NCI-H187 (cell line): ENCODE measurements around the gene CITED2.
"Not testable (repeated sequence)": the region's sequence is repeated elsewhere in the genome, so short reads cannot be mapped to it uniquely, and the experiment has no call there.

Source experiments
- DNase-seq, 2 experiments: peaks; one replicate each; lab custom pipeline; 2025; lab: John Stamatoyannopoulos, UW

CITED2 gene

GRCh38 chr6:139374357-139375225 is at the start of gene CITED2:
Gene CITED2, minus strand, starts transcription at chr6:139374648. Its CDS starts 704 bp downstream, at chr6:139373944.
- peak; percentile 82 to 86 for DNase-seq

- no peak for DNase-seq
Observed at GRCh38 chr6:139423037-139423703, 48.7 kb upstream of the CITED2 start.

- no peak for DNase-seq
Observed at GRCh38 chr6:139422105-139423036, 47.9 kb upstream of the CITED2 start.

GRCh38 chr6:139418481-139419132 is 44.2 kb upstream of the CITED2 start:
- DNase-seq = no peak

- no peak for DNase-seq
Observed at GRCh38 chr6:139416146-139416545, 41.7 kb upstream of the CITED2 start.

GRCh38 chr6:139415365-139415764 is 40.9 kb upstream of the CITED2 start:
- DNase-seq = no peak

- not testable (repeated sequence) for DNase-seq
Observed at GRCh38 chr6:139412103-139412502, 37.7 kb upstream of the CITED2 start.

GRCh38 chr6:139409026-139409425 is 34.6 kb upstream of the CITED2 start:
- no peak for DNase-seq

- no peak for DNase-seq
Observed at GRCh38 chr6:139407718-139408222, 33.3 kb upstream of the CITED2 start.

- no peak for DNase-seq
Observed at GRCh38 chr6:139406577-139407343, 32.3 kb upstream of the CITED2 start.

GRCh38 chr6:139402876-139403386 is 28.5 kb upstream of the CITED2 start:
- DNase-seq = no peak

- DNase-seq = no peak
Observed at GRCh38 chr6:139398658-139399057, 24.2 kb upstream of the CITED2 start.

- DNase-seq = no peak
Observed at GRCh38 chr6:139395891-139396301, 21.4 kb upstream of the CITED2 start.

GRCh38 chr6:139395371-139395770 is 20.9 kb upstream of the CITED2 start:
- no peak for DNase-seq

GRCh38 chr6:139394027-139394649 is 19.7 kb upstream of the CITED2 start:
- no peak for DNase-seq

GRCh38 chr6:139392794-139393193 is 18.3 kb upstream of the CITED2 start:
- no peak for DNase-seq

GRCh38 chr6:139391709-139392108 is 17.3 kb upstream of the CITED2 start:
- DNase-seq = no peak

- no peak for DNase-seq
Observed at GRCh38 chr6:139390447-139390846, 16.0 kb upstream of the CITED2 start.

GRCh38 chr6:139388384-139388783 is 13.9 kb upstream of the CITED2 start:
- no peak for DNase-seq

- no peak for DNase-seq
Observed at GRCh38 chr6:139386404-139386803, 12.0 kb upstream of the CITED2 start.
